SK-N-SH (cell line): ENCODE data around the gene PPP2R3A. TPM values are rescaled to one million over a fixed set of nuclear protein-coding genes. Genes with fewer than 3 reads are reported as not detected.

ENCODE experiments used
- CTCF ChIA-PET: fragments of 300-600, 350-600 bp; formaldehyde crosslinking; extraction: SDS; loops from one replicate; lab custom pipeline; 2021; lab: Yijun Ruan, JAX
- POLR2A ChIA-PET: fragments of 350-600 bp; sonication (Branson Sonifier 250); formaldehyde crosslinking; extraction: SDS; loops from one replicate; lab custom pipeline; 2020; ENCODE audit warnings: antibody characterized with exemption, inconsistent platforms; lab: Yijun Ruan, JAX
- DNase-seq: peaks from one replicate; pipeline ENCODE4 v3.0.0; 2012
- H2AFZ ChIP-seq: fragments of 200-600 bp; sonication (generic); 2 replicates; pipeline ENCODE4 v1.8.1; 2016; ENCODE audit warnings: antibody characterized with exemption, mild to moderate bottlenecking, low read depth
- H3F3A ChIP-seq: fragments of 200-600 bp; sonication (generic); replicated peaks from 2 replicates; pipeline ENCODE3; 2016; ENCODE audit warnings: antibody characterized with exemption, mild to moderate bottlenecking; ENCODE audit not compliant: insufficient read depth
- H3K27ac ChIP-seq, 2 experiments: fragments of 200-500 bp in 1 of 2; fragments of 200-600 bp in 1 of 2; sonication (Bioruptor generic) in 1 of 2; sonication (generic), shearing (Covaris generic) in 1 of 2; 2 replicates each; pipeline versions ENCODE4 v1.5.1 to v1.6.1; 2014 to 2016; ENCODE audit warnings: low read depth in 2 of 2, inconsistent platforms in 1 of 2, low read length in 1 of 2, mild to moderate bottlenecking in 1 of 2, mixed read lengths in 1 of 2
- H3K27me3 ChIP-seq: fragments of 200-600 bp; sonication (generic), shearing (Covaris generic); 2 replicates; pipeline ENCODE4 v1.6.1; 2016; ENCODE audit warnings: mixed run types; ENCODE audit not compliant: insufficient read depth
- H3K36me3 ChIP-seq, 2 experiments: fragments of 200-500 bp in 1 of 2; fragments of 200-600 bp in 1 of 2; sonication (Bioruptor generic) in 1 of 2; sonication (generic) in 1 of 2; replicated peaks in 1 of 2; 2 replicates each; pipeline versions ENCODE3 to v1.5.1; 2014 to 2016; ENCODE audit warnings: low read length in 1 of 2, mild to moderate bottlenecking in 1 of 2; ENCODE audit not compliant: insufficient read depth in 2 of 2, control insufficient read depth in 1 of 2
- H3K4me1 ChIP-seq, 2 experiments: fragments of 200-500 bp in 1 of 2; fragments of 200-600 bp in 1 of 2; sonication (Bioruptor generic) in 1 of 2; sonication (generic), shearing (Covaris generic) in 1 of 2; 2 replicates each; pipeline versions ENCODE4 v1.5.1 to v1.6.1; 2014 to 2016; ENCODE audit warnings: low read depth in 1 of 2, low read length in 1 of 2, mixed run types in 1 of 2; ENCODE audit not compliant: insufficient read depth in 2 of 2, control insufficient read depth in 1 of 2
- H3K4me2 ChIP-seq: fragments of 200-600 bp; sonication (generic), shearing (Covaris generic); 2 replicates; pipeline ENCODE4 v1.6.1; 2017; ENCODE audit warnings: mixed run types
- H3K4me3 ChIP-seq, 2 experiments: fragments of 200-500 bp in 1 of 2; fragments of 200-600 bp in 1 of 2; sonication (Bioruptor generic) in 1 of 2; sonication (generic), shearing (Covaris generic) in 1 of 2; 2 replicates each; pipeline versions ENCODE4 v1.5.1 to v1.8.1; 2014 to 2016; ENCODE audit warnings: low read depth in 2 of 2, inconsistent platforms in 1 of 2, low read length in 1 of 2, mild to moderate bottlenecking in 1 of 2, mixed read lengths in 1 of 2, moderate library complexity in 1 of 2
- H3K79me2 ChIP-seq: fragments of 200-600 bp; sonication (generic); 2 replicates; pipeline ENCODE4 v1.8.1; 2017; ENCODE audit warnings: mild to moderate bottlenecking; ENCODE audit not compliant: insufficient read depth
- H3K9ac ChIP-seq: fragments of 200-600 bp; sonication (generic); 2 replicates; pipeline ENCODE4 v1.6.1; 2017; ENCODE audit warnings: mixed run types
- H3K9me2 ChIP-seq: fragments of 200-600 bp; sonication (generic); 2 replicates; pipeline ENCODE4 v1.6.1; 2017; ENCODE audit warnings: mixed run types
- H3K9me3 ChIP-seq: fragments of 200-600 bp; sonication (generic); 2 replicates; pipeline ENCODE4 v1.6.1; 2017; ENCODE audit warnings: mixed run types, mild to moderate bottlenecking, moderate library complexity
- H4K20me1 ChIP-seq: fragments of 200-600 bp; sonication (generic); 2 replicates; pipeline ENCODE4 v1.6.1; 2017; ENCODE audit warnings: mild to moderate bottlenecking, mixed run types; ENCODE audit not compliant: insufficient read depth
- ELF1 ChIP-seq: IDR thresholded peaks from 2 replicates; pipeline ENCODE4 v1.4.0; 2012
- EZH2phosphoT487 ChIP-seq: fragments of 200-600 bp; sonication (generic); IDR thresholded peaks from 2 replicates; pipeline ENCODE4 v1.6.1; 2017; ENCODE audit warnings: low read depth, mixed run types, mild to moderate bottlenecking, antibody characterized with exemption, moderate library complexity, borderline replicate concordance
- FOSL2 ChIP-seq: IDR thresholded peaks from 2 replicates; pipeline ENCODE4 v1.4.0; 2012; ENCODE audit warnings: low read depth, mild to moderate bottlenecking, moderate library complexity, borderline replicate concordance
- FOXJ3 ChIP-seq: sonication (generic); formaldehyde crosslinking; IDR thresholded peaks from 2 replicates; pipeline ENCODE4 v1.5.1; 2020; ENCODE audit warnings: mild to moderate bottlenecking, missing genetic modification reagents
- FOXM1 ChIP-seq: IDR thresholded peaks from 2 replicates; pipeline ENCODE4 v1.4.0; 2012; ENCODE audit warnings: low read depth, mild to moderate bottlenecking
- IRF3 ChIP-seq: fragments of 150-350 bp; IDR thresholded peaks from 2 replicates; pipeline ENCODE4 v1.6.1; 2016; ENCODE audit warnings: mild to moderate bottlenecking, low read depth, low read length
- JUND ChIP-seq: IDR thresholded peaks from 2 replicates; pipeline ENCODE4 v1.4.0; 2012
- MEF2A ChIP-seq: IDR thresholded peaks from 2 replicates; pipeline ENCODE4 v1.4.0; 2012; ENCODE audit warnings: low read depth, borderline replicate concordance
- MXI1 ChIP-seq: IDR thresholded peaks from 2 replicates; pipeline ENCODE4 v1.6.1; 2012; ENCODE audit warnings: mild to moderate bottlenecking, low read depth, low read length, improper control_type of control experiment
- NFIC ChIP-seq: IDR thresholded peaks from 2 replicates; pipeline ENCODE4 v1.4.0; 2012; ENCODE audit warnings: borderline replicate concordance
- POLR2AphosphoS5 ChIP-seq: IDR thresholded peaks from 2 replicates; pipeline ENCODE4 v1.6.1; 2012; ENCODE audit warnings: low read depth, low read length
- RAD21 ChIP-seq: IDR thresholded peaks from 2 replicates; pipeline ENCODE4 v1.6.1; 2012; ENCODE audit warnings: mild to moderate bottlenecking, low read length
- REST ChIP-seq: IDR thresholded peaks from 2 replicates; pipeline ENCODE4 v1.6.1; 2012; ENCODE audit warnings: mild to moderate bottlenecking, low read depth, low read length, moderate library complexity
- RFX5 ChIP-seq: IDR thresholded peaks from 2 replicates; pipeline ENCODE4 v1.6.1; 2012; ENCODE audit warnings: mild to moderate bottlenecking, improper control_type of control experiment, low read length
- SMC3 ChIP-seq: IDR thresholded peaks from 2 replicates; pipeline ENCODE4 v1.6.1; 2012; ENCODE audit warnings: low read depth, low read length, improper control_type of control experiment
- TAF1 ChIP-seq: IDR thresholded peaks from 2 replicates; pipeline ENCODE4 v1.6.1; 2012; ENCODE audit warnings: low read depth, mild to moderate bottlenecking, low read length, moderate library complexity, borderline replicate concordance
- TCF12 ChIP-seq: IDR thresholded peaks from 2 replicates; pipeline ENCODE4 v1.4.0; 2012
- TEAD4 ChIP-seq: IDR thresholded peaks from 2 replicates; pipeline ENCODE4 v1.4.0; 2012; ENCODE audit warnings: mild to moderate bottlenecking, borderline replicate concordance; ENCODE audit not compliant: insufficient read depth
- USF1 ChIP-seq: IDR thresholded peaks from 2 replicates; pipeline ENCODE4 v1.4.0; 2012; ENCODE audit warnings: low read depth, borderline replicate concordance
- WGBS: methylation state at CpG from one replicate; pipeline ENCODE4 v1.1.6; 2017; ENCODE audit warnings: low lambda C conversion rate; 5-methylcytosine and 5-hydroxymethylcytosine counted together
- polyA plus RNA-seq, 3 experiments: library from polyadenylated mRNA; depleted of rRNA; stranded (reverse); fragments of >200 nt; gene quantifications; 2 replicates each; pipeline ENCODE4 v1.2.3, GENCODE V29; 2012
- TF ChIP-seq, protein P1 (sequence below): fragments of 150-350 bp; IDR thresholded peaks from 2 replicates; pipeline ENCODE4 v1.6.1; 2017; ENCODE audit warnings: antibody characterized with exemption, low read length, low read depth, borderline replicate concordance

Gene PPP2R3A
- polyA plus RNA-seq, 1 of the 3 experiments (the other 2 are of a cell fraction), result 3.9 TPM

- H3K27ac ChIP-seq, result no peak overlapping the region
- peaks cover 19 to 41% of the 10 kb centered on the region in 2 experiments for H3K36me3 ChIP-seq
- no peaks in the 10 kb centered on the region for H3K4me1 ChIP-seq
- WGBS, result 95% methylated on average over 6 of the region's 6 CpGs
- H3K9me3 ChIP-seq, result no peaks in the 10 kb centered on the region
- no peak overlapping the region for H3K4me3 ChIP-seq
- H2AFZ ChIP-seq, result no peak overlapping the region
- TF ChIP-seq TEAD4 (no peak), REST (no peak), TCF12 (no peak), USF1 (no peak)
- H3K9ac ChIP-seq, result no peak overlapping the region
- H3K27me3 ChIP-seq, result no peaks in the 10 kb centered on the region
- H3F3A ChIP-seq, result peaks cover 4% of the 10 kb centered on the region
- CTCF ChIA-PET, result no interaction called here
- H3K79me2 ChIP-seq, result no peaks in the 10 kb centered on the region
- POLR2A ChIA-PET, result no interaction called here
- H3K4me2 ChIP-seq, result no peak overlapping the region
- H3K9me2 ChIP-seq, result no peaks in the 10 kb centered on the region
- no peak for DNase-seq
- no peaks in the 10 kb centered on the region for H4K20me1 ChIP-seq
These were observed 140.6 kb downstream of the PPP2R3A start for GRCh38 chr3:136106101-136106500.

DNA sequence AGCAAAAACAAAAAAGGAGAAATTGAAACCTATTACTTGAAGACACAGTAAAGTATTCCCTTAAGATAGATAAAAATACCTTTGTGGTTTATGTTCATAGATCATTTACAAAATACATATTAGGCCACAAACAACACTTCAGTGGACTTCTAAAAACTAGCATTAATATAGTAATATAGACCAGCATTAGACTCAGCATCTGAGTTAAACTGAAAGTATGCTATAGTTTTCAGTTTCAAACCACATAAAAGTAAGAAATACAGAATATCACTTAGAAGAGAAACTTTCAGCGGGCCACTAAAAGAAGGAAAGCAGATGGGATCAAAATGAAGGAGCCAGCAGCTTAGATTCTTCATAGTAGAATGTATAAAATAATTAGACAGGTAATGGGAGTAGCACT, 144.0 kb downstream of the PPP2R3A start:
- H3K36me3 ChIP-seq, result peaks cover 12 to 50% of the 10 kb centered on the region in 2 experiments
- no peak for DNase-seq
- H3K27ac ChIP-seq, result no peak overlapping the region
- no peak for TF ChIP-seq MXI1
- TF ChIP-seq EZH2phosphoT487, result no peak
- TF ChIP-seq RAD21, result no peak
- no peak for TF ChIP-seq TCF12
- TF ChIP-seq IRF3, result no peak
- TF ChIP-seq POLR2AphosphoS5, result no peak
- TF ChIP-seq NFIC, result no peak
- TF ChIP-seq SMC3, result no peak
- TF ChIP-seq RFX5, result no peak
- TF ChIP-seq FOXM1, result no peak
- no peak for TF ChIP-seq ELF1
- TF ChIP-seq, protein P1, sequence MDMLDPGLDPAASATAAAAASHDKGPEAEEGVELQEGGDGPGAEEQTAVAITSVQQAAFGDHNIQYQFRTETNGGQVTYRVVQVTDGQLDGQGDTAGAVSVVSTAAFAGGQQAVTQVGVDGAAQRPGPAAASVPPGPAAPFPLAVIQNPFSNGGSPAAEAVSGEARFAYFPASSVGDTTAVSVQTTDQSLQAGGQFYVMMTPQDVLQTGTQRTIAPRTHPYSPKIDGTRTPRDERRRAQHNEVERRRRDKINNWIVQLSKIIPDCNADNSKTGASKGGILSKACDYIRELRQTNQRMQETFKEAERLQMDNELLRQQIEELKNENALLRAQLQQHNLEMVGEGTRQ, result no peak
- no peak for TF ChIP-seq FOXJ3 (CRISPR knock-in tag)
- TF ChIP-seq TAF1, result no peak
- no peak for TF ChIP-seq FOSL2
- TF ChIP-seq JUND, result no peak
- no peak for TF ChIP-seq MEF2A
- H3K79me2 ChIP-seq, result no peaks in the 10 kb centered on the region
- ChIA-PET CTCF (no interaction called here), POLR2A (no interaction called here)
- WGBS, result 94% methylated on average over 1 of the region's 1 CpG
- H2AFZ ChIP-seq, result no peak overlapping the region
- H3F3A ChIP-seq, result peaks cover 4% of the 10 kb centered on the region
- H4K20me1 ChIP-seq, result no peaks in the 10 kb centered on the region
- no peaks in the 10 kb centered on the region for H3K4me1 ChIP-seq
- H3K9me3 ChIP-seq, result no peaks in the 10 kb centered on the region
- H3K9me2 ChIP-seq, result no peaks in the 10 kb centered on the region
- no peak overlapping the region for H3K9ac ChIP-seq
- no peak overlapping the region for H3K4me3 ChIP-seq
- no peak overlapping the region for H3K4me2 ChIP-seq
- H3K27me3 ChIP-seq, result no peaks in the 10 kb centered on the region
